Neural progenitor cell (in vitro differentiated cells): Measurements from ENCODE around the gene PRKCH. TPM values are rescaled to one million over a fixed set of nuclear protein-coding genes. Genes with fewer than 3 reads are reported as not detected.

Source experiments
- DNase-seq: peaks from one replicate; pipeline ENCODE4 v3.0.0-alpha.2; 2016; ENCODE audit warnings: low spot score
- H2AFZ ChIP-seq: fragments of 200-600 bp; sonication (generic); replicated peaks from 2 replicates; pipeline ENCODE4 v1.6.1; 2016; ENCODE audit warnings: antibody characterized with exemption
- H3F3A ChIP-seq: fragments of 200-600 bp; sonication (generic); 2 replicates; pipeline ENCODE4 v1.6.1; 2016; ENCODE audit warnings: antibody characterized with exemption, low read depth
- H3K27ac ChIP-seq: fragments of 200-600 bp; sonication (generic); 2 replicates; pipeline ENCODE4 v1.5.1; 2016; ENCODE audit warnings: mild to moderate bottlenecking
- H3K27me3 ChIP-seq: fragments of 200-600 bp; sonication (generic); 2 replicates; pipeline ENCODE4 v1.6.1; 2016; ENCODE audit warnings: mild to moderate bottlenecking, moderate library complexity
- H3K36me3 ChIP-seq: fragments of 200-600 bp; sonication (generic); 2 replicates; pipeline ENCODE4 v1.5.1; 2016
- H3K4me1 ChIP-seq: fragments of 200-600 bp; sonication (generic); 2 replicates; pipeline ENCODE4 v1.6.1; 2016; ENCODE audit warnings: mixed run types
- H3K4me2 ChIP-seq: fragments of 200-600 bp; sonication (generic); 2 replicates; pipeline ENCODE4 v1.6.1; 2016
- H3K4me3 ChIP-seq: fragments of 200-600 bp; sonication (generic); 2 replicates; pipeline ENCODE4 v1.5.1; 2016
- H3K79me2 ChIP-seq: fragments of 200-600 bp; sonication (generic); 2 replicates; pipeline ENCODE4 v1.6.1; 2016; ENCODE audit warnings: low read depth
- H3K9ac ChIP-seq: fragments of 200-600 bp; sonication (generic); 2 replicates; pipeline ENCODE4 v1.6.1; 2016
- H3K9me3 ChIP-seq: fragments of 200-600 bp; sonication (generic); 2 replicates; pipeline ENCODE4 v1.5.1; 2016; ENCODE audit warnings: low read depth
- H4K20me1 ChIP-seq: fragments of 200-600 bp; sonication (generic); 2 replicates; pipeline ENCODE4 v1.6.1; 2016; ENCODE audit warnings: low read depth
- H3K27ac Mint-ChIP-seq: 3 replicates; pipeline ENCODE4 v1.8.0; 2021; ENCODE audit warnings: mixed read lengths
- H3K27me3 Mint-ChIP-seq: 2 replicates; pipeline ENCODE4 v1.8.0; 2022; ENCODE audit warnings: low read depth, mild to moderate bottlenecking, inconsistent platforms, moderate library complexity, mixed read lengths; ENCODE audit not compliant: insufficient read depth
- H3K36me3 Mint-ChIP-seq: 3 replicates; pipeline ENCODE4 v1.8.0; 2021; ENCODE audit warnings: mixed read lengths
- H3K4me1 Mint-ChIP-seq: 3 replicates; pipeline ENCODE4 v1.8.0; 2021; ENCODE audit warnings: mixed read lengths
- H3K4me3 Mint-ChIP-seq: 3 replicates; pipeline ENCODE4 v1.8.0; 2021; ENCODE audit warnings: mild to moderate bottlenecking, moderate library complexity, mixed read lengths
- H3K9me3 Mint-ChIP-seq: 3 replicates; pipeline ENCODE4 v1.8.0; 2020; ENCODE audit warnings: mixed read lengths
- EZH2 ChIP-seq: fragments of 200-600 bp; sonication (generic); IDR thresholded peaks from 2 replicates; pipeline ENCODE4 v1.6.1; 2017; ENCODE audit warnings: antibody characterized with exemption, mild to moderate bottlenecking, moderate library complexity
- EZH2phosphoT487 ChIP-seq: fragments of 200-600 bp; sonication (generic); IDR thresholded peaks from 2 replicates; pipeline ENCODE4 v1.6.1; 2017; ENCODE audit warnings: antibody characterized with exemption
- total RNA-seq: library from RNA; depleted of rRNA; stranded (reverse); fragments of >200 nt; gene quantifications from 2 replicates; pipeline ENCODE4 v1.2.3, GENCODE V29; 2015; ENCODE audit warnings: low replicate concordance
- TF ChIP-seq, protein P1 (sequence below): fragments of 200-600 bp; sonication (generic); IDR thresholded peaks from 2 replicates; pipeline ENCODE4 v1.5.1; 2017; ENCODE audit warnings: antibody characterized with exemption, mild to moderate bottlenecking

PRKCH gene
- total RNA-seq, 1 donor from 2014 or later = 1.3 TPM

DNA sequence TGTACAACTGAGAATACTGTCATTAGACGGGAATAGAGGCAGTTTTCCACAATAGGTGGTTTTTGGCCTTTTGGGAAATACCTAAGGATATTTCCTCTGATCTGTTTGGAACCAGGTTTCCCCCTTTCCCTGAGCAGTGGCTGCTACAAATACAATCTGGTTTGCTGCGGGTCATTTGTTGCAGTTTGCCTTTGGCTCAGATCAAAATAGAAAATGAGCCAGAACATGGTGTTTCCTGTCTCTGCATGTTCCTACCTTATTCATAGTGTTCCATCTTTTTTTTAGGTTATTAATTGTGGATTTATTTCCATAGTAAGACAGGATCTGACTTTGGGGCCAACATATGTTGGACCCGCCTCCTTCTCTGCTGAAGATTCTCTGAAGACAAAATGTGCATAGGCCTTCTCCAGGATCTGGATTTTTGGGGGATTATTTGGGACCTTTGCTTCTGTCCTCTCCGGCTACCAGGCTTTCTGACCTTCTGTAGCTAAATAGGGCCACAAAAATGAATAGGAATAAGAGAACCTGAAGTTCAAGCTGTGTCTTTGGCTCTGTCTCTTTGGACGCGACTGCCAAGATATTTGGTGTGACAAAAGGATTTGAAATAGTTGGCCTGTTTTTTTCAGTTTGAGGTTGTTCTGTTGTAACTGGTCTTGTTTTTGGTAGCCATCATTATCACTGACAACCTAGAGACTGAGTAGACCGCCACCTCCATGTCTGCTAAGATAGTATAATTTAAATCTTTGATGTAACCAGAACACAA, 146.9 kb downstream of the PRKCH start:
- no peak overlapping the region for H3K27ac ChIP-seq
- no peak for TF ChIP-seq EZH2
- TF ChIP-seq, protein P1, sequence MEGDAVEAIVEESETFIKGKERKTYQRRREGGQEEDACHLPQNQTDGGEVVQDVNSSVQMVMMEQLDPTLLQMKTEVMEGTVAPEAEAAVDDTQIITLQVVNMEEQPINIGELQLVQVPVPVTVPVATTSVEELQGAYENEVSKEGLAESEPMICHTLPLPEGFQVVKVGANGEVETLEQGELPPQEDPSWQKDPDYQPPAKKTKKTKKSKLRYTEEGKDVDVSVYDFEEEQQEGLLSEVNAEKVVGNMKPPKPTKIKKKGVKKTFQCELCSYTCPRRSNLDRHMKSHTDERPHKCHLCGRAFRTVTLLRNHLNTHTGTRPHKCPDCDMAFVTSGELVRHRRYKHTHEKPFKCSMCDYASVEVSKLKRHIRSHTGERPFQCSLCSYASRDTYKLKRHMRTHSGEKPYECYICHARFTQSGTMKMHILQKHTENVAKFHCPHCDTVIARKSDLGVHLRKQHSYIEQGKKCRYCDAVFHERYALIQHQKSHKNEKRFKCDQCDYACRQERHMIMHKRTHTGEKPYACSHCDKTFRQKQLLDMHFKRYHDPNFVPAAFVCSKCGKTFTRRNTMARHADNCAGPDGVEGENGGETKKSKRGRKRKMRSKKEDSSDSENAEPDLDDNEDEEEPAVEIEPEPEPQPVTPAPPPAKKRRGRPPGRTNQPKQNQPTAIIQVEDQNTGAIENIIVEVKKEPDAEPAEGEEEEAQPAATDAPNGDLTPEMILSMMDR = no peak
- TF ChIP-seq EZH2phosphoT487 = no peak
- no peak overlapping the region for H3K27ac Mint-ChIP-seq

DNA sequence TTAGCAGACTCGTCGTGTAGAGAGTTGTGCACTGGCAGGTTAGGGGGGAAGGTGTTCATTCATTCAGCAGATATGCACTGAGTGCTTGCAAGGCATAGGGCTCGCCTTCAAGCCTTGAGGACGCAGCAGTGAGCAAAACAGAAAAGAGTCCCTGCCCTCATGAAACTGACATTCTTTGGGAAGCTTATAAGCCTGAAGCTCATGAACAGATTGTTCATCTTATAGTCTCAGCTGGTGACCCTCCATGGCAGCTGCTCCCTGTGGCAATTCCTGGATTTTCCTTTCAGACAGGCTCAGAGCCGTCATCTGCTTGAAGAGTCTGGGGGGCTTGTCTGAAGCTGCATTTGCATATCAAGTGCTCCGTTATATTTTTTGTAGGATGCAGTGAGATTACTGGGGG, 148.4 kb downstream of the PRKCH start:
- no peak for TF ChIP-seq EZH2phosphoT487
- no peak for TF ChIP-seq EZH2
- TF ChIP-seq, protein P1 = no peak
- Mint-ChIP-seq H3K9me3 (peaks cover 6% of the 10 kb centered on the region), H3K27ac (no peak overlapping the region), H3K36me3 (no peaks in the 10 kb centered on the region), H3K4me1 (peaks cover 45% of the 10 kb centered on the region), H3K27me3 (peaks cover 7% of the 10 kb centered on the region), H3K4me3 (peak overlapping the region; percentile 73)
- no peak overlapping the region for H3K9ac ChIP-seq
- no peaks in the 10 kb centered on the region for H4K20me1 ChIP-seq
- H3F3A ChIP-seq = no peaks in the 10 kb centered on the region
- no peak overlapping the region for H3K27ac ChIP-seq
- H3K79me2 ChIP-seq = no peaks in the 10 kb centered on the region
- no peaks in the 10 kb centered on the region for H3K36me3 ChIP-seq
- peaks cover 34% of the 10 kb centered on the region for H3K4me1 ChIP-seq
- H3K4me2 ChIP-seq = peak overlapping the region; percentile 68
- H2AFZ ChIP-seq = peak overlapping the region; percentile 80
- H3K4me3 ChIP-seq = peak overlapping the region; percentile 29
- no peaks in the 10 kb centered on the region for H3K9me3 ChIP-seq
- H3K27me3 ChIP-seq = no peaks in the 10 kb centered on the region
- no peak for DNase-seq

More for the DNA sequence above, 146.9 kb downstream of the PRKCH start:
- no peaks in the 10 kb centered on the region for H3F3A ChIP-seq
- Mint-ChIP-seq H3K9me3 (peaks cover 8% of the 10 kb centered on the region), H3K27me3 (peaks cover 7% of the 10 kb centered on the region), H3K4me1 (peaks cover 45% of the 10 kb centered on the region), H3K4me3 (no peak overlapping the region), H3K36me3 (no peaks in the 10 kb centered on the region)
- no peak overlapping the region for H2AFZ ChIP-seq
- no peak overlapping the region for H3K4me2 ChIP-seq
- no peak for DNase-seq
- no peaks in the 10 kb centered on the region for H4K20me1 ChIP-seq
- H3K79me2 ChIP-seq = no peaks in the 10 kb centered on the region
- no peak overlapping the region for H3K4me3 ChIP-seq
- no peaks in the 10 kb centered on the region for H3K27me3 ChIP-seq
- no peaks in the 10 kb centered on the region for H3K36me3 ChIP-seq
- H3K4me1 ChIP-seq = peaks cover 34% of the 10 kb centered on the region
- H3K9ac ChIP-seq = no peak overlapping the region
- H3K9me3 ChIP-seq = no peaks in the 10 kb centered on the region

DNA sequence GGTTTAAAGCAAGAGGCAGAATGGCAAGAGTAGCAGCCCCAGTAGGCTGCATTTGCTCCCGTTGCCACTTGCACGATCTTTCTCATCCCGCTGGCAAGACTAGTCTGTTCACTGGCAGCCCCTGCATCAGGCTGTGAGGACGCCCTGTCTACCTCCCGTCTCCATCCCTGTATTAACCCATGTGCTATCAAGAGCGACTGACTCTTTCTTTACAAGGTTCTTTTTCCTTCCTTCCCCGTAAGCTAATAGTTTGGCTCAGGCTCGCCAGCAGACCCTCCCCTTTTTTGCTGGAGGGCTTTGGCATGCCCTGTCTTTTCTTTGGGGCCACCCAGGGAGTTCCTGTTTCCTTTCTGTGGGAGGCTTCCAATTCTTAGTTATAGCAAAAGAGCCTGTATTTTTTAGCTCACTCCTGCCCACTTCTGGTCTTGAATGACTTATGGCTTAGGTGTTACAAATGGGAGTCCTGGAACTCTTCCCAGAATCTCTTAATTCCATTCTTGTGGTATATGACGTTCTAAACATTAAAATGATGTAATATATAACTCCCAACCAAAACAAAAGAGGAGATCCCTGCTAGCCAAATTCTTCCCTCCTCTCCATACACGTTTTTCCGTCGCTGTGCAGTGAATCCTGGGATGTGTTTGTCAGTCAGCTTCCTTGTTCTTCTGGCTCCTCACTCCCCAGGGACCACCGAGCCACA, 149.0 kb downstream of the PRKCH start:
- peak; percentile 63 for DNase-seq

More for the DNA sequence above, 149.0 kb downstream of the PRKCH start:
- Mint-ChIP-seq H3K4me1 (peaks cover 45% of the 10 kb centered on the region), H3K36me3 (no peaks in the 10 kb centered on the region), H3K4me3 (peak overlapping the region; percentile 73), H3K27me3 (peaks cover 7% of the 10 kb centered on the region), H3K27ac (peak overlapping the region; percentile 46), H3K9me3 (peaks cover 2% of the 10 kb centered on the region)
- Histone ChIP-seq H3K4me1 (peaks cover 34% of the 10 kb centered on the region), H3F3A (no peaks in the 10 kb centered on the region), H4K20me1 (no peaks in the 10 kb centered on the region), H3K4me2 (peak overlapping the region; percentile 68), H3K27me3 (no peaks in the 10 kb centered on the region), H3K36me3 (no peaks in the 10 kb centered on the region), H3K79me2 (no peaks in the 10 kb centered on the region), H3K9me3 (no peaks in the 10 kb centered on the region), H3K9ac (no peak overlapping the region), H3K27ac (no peak overlapping the region), H2AFZ (peak overlapping the region; percentile 80), H3K4me3 (peak overlapping the region; percentile 29)
- TF ChIP-seq EZH2 (no peak), EZH2phosphoT487 (no peak)
- TF ChIP-seq, protein P1 = peak; percentile 24
